Measurements from ENCODE around the gene NAGA.

Gene NAGA

DNA sequence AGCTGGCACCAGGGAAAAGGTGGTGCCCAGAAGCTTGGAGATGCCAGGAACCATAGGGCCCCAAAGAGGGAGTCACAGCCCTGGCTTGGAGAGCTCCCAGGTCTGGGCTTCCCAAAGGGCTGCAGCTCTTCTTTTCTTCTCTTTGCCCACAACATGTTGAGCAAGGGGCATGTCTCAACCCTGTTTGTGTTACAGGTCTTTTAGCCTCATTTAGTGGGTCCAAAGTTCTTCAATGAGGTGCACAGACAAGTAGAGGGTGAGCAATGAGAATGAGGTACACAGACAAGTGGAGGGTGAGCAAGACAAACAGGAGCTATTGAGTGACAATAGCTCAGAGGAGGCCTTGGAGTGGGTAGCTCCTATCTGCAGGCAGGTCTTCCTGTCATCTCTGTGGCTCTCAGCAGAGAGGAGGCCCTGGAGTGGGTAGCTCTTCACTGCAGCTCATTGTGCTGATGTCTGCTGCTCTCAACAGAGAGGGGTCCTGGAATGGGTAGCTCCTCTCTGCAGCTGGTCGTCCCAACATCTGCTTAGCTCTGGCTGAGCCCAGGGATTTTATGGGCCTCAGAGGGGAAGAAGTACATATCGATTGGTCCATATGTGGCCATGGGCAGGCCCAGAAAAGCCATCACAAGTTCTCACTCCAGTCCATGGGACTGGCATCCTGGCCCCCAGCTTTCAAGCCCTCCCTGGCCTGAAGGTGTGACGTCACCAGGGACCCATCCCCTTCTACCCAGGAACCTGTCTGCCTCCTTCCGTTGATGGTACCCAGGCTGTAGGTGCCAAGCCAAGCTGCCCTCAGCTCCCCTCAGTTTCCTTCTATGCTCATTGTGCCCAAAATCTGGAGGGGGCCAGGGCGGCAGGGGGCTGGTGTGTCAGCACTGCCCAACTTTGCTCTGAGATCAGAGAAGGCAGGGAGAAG lies 37.1 kb downstream of the NAGA start:
- H3K27me3 Mint-ChIP-seq, result no peaks in the 10 kb centered on the region
- H3K27ac Mint-ChIP-seq, result no peak overlapping the region
- DNase-seq, result no peak
- peaks cover 20% of the 10 kb centered on the region for H3K4me1 Mint-ChIP-seq (ENCODE audit: low read depth)
- H3K4me3 Mint-ChIP-seq, result no peak overlapping the region
- H3K36me3 Mint-ChIP-seq (ENCODE audit: low read depth), result peaks cover 6% of the 10 kb centered on the region
- peaks cover 14% of the 10 kb centered on the region for H3K9me3 Mint-ChIP-seq

DNA sequence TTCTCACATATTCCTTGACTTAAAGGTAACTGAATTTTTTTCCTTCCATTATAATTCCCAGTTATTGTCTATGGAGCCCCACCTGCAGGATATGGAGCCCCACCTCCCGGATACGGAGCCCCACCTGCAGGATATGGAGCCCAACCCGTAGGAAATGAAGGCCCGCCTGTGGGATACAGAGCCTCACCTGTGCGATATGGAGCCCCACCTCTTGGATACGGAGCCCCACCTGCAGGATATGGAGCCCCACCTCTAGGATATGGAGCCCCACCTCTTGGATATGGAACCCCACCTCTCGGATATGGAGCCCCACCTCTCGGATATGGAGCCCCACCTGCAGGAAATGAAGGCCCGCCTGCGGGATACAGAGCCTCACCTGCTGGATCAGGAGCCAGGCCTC lies 43.9 kb downstream of the NAGA start:
- Mint-ChIP-seq H3K4me1 (ENCODE audit: low read depth) (peaks cover 27% of the 10 kb centered on the region), H3K36me3 (ENCODE audit: low read depth) (no peaks in the 10 kb centered on the region), H3K27ac (no peak overlapping the region), H3K9me3 (no peaks in the 10 kb centered on the region), H3K4me3 (no peak overlapping the region), H3K27me3 (no peaks in the 10 kb centered on the region)
- DNase-seq, result no peak

DNA sequence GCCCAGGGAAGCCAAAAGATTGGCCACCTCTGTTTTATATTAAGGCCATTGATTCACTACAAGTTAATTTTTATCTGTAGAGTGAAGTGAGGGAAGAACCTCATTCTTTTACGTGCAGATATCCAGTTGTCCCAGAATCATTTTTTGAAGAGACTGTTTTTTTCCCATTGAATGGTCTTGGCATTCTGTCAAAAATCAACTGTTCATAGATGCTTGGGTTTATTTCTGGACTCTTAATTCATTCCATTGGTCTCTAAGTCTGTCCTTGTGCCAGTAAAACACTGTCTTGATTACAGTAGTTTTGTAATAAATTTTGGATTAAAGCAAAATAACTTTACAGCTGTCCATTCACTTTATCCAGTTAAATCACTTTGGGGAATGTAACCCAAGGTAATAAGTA lies 45.2 kb downstream of the NAGA start:
- Mint-ChIP-seq H3K27me3 (no peaks in the 10 kb centered on the region), H3K9me3 (no peaks in the 10 kb centered on the region), H3K4me1 (ENCODE audit: low read depth) (peaks cover 14% of the 10 kb centered on the region), H3K27ac (no peak overlapping the region), H3K4me3 (no peak overlapping the region), H3K36me3 (ENCODE audit: low read depth) (no peaks in the 10 kb centered on the region)
- DNase-seq, result no peak

DNA sequence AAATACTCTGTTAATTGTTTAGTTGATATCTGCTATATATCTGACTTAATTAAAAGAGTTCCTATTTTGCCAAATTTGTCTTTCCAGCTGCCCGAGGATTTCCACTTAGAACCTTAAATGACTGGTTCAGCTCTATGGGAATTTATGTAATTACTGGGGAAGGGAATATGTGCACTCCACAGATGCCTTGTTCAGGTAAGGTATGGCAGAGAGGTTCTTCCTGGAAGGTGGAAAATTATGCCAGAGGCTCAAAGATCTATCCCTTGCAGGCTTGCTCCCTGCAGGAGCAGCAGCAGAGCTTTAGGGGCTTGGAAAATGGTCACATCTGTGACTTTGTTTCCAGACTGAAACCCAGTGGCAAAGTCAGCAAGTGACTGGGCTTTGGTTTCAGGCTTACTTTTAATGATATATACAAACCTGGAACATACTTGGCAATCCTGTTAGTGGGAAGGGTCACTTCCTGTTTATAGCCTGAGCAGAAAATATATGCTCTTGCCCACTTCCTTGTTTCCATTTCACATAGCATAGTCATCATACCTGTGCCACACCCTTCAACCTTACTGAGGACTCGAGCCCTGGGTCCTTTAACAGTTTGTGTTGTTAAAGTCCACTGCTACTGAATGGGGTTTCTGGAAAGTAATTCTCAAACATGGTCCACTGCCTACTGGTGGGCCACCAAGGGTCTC lies 48.3 kb downstream of the NAGA start:
- Mint-ChIP-seq H3K27me3 (no peaks in the 10 kb centered on the region), H3K9me3 (no peaks in the 10 kb centered on the region), H3K27ac (peak overlapping the region; percentile 35), H3K4me1 (ENCODE audit: low read depth) (peaks cover 11% of the 10 kb centered on the region), H3K36me3 (ENCODE audit: low read depth) (no peaks in the 10 kb centered on the region), H3K4me3 (no peak overlapping the region)
- no peak for DNase-seq

DNA sequence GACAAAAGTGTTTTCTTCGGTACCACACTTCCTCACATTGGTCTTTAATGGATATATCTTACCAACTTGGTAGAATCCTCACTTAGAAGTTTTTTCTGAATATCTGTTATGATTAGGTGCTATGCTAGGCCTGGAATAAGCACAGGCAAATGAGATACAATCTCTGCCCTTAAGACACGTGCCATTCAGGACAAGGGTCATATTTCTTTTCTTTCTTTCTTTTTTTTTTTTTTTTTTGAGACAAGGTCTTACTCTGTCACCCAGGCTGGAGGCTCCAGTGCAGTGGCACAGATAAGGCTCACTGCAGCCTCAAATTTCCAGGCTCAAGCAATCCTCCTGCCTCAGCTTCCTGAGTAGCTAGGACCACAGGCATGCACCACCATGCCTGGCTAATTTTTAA lies 49.0 kb downstream of the NAGA start:
- Mint-ChIP-seq H3K4me1 (ENCODE audit: low read depth) (peaks cover 11% of the 10 kb centered on the region), H3K27me3 (no peaks in the 10 kb centered on the region), H3K9me3 (no peaks in the 10 kb centered on the region), H3K36me3 (ENCODE audit: low read depth) (no peaks in the 10 kb centered on the region), H3K27ac (no peak overlapping the region), H3K4me3 (no peak overlapping the region)
- no peak for DNase-seq

DNA sequence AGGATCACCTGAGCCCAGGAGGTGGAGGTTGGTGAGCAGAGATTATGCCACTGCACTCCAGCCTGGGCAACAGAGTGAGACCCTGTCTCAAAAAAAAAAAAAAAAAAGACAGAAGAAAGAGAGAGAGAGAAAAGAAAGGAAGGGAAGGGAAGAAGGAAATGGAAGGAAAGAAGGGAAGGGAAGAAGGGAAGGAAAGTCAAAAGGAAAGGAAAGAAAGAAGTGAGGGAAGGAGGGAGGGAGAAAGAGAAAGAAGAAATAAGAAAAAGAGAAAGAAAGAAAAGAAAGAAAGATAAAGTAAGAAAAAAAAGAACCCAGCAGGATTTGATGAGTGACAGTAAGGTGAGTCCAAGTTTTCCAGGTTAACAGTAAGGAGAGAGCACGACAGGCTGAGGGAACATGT lies 52.4 kb downstream of the NAGA start:
- Mint-ChIP-seq H3K27me3 (no peaks in the 10 kb centered on the region), H3K4me3 (no peak overlapping the region), H3K4me1 (ENCODE audit: low read depth) (peaks cover 10% of the 10 kb centered on the region), H3K27ac (no peak overlapping the region), H3K36me3 (ENCODE audit: low read depth) (no peaks in the 10 kb centered on the region), H3K9me3 (no peaks in the 10 kb centered on the region)
- no peak for DNase-seq

DNA sequence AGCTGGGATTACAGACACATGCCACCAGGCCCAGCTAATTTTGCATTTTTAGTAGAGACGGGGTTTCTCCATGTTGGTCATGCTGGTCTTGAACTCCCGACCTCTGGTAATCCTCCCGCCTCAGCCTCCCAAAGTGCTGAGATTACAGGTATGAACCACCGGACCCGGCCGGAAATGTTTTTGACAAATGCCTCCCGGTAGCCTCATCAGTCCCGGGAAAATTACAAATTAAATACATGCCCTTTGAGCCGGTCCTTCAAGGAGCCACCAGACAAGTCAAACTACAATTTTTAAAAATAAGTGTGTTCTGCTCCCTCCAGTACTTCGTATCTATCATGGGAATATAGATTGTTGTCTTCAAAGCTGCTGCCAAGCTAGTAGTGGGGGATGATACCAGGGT lies 54.5 kb downstream of the NAGA start:
- no peak overlapping the region for H3K27ac Mint-ChIP-seq
- H3K9me3 Mint-ChIP-seq, result peaks cover 6% of the 10 kb centered on the region
- no peaks in the 10 kb centered on the region for H3K27me3 Mint-ChIP-seq
- H3K4me1 Mint-ChIP-seq (ENCODE audit: low read depth), result no peaks in the 10 kb centered on the region
- no peaks in the 10 kb centered on the region for H3K36me3 Mint-ChIP-seq (ENCODE audit: low read depth)
- no peak overlapping the region for H3K4me3 Mint-ChIP-seq
- no peak for DNase-seq

DNA sequence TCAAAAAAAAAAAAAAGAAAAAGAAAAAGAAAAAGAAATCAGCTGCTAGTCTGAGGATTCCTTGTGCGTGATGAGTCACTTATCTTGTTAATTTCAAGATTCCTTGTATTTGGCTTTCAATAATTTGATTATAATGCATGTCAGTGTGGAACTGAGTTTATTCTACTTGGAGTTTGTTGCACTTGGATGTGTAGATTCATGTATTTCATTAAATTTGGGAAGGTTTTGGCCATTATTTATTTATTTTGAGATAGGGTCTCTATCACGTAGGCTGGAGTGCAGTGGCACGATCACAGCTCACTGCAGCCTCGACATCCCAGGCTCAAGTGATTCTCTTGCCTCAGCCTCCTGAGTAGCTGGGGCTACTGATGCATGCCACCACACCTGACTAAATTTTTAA lies 57.2 kb downstream of the NAGA start:
- DNase-seq, result no peak
- Mint-ChIP-seq H3K4me1 (ENCODE audit: low read depth) (no peaks in the 10 kb centered on the region), H3K27ac (no peak overlapping the region), H3K9me3 (peaks cover 20% of the 10 kb centered on the region), H3K36me3 (ENCODE audit: low read depth) (peaks cover 3% of the 10 kb centered on the region), H3K27me3 (peaks cover 5% of the 10 kb centered on the region), H3K4me3 (no peak overlapping the region)

DNA sequence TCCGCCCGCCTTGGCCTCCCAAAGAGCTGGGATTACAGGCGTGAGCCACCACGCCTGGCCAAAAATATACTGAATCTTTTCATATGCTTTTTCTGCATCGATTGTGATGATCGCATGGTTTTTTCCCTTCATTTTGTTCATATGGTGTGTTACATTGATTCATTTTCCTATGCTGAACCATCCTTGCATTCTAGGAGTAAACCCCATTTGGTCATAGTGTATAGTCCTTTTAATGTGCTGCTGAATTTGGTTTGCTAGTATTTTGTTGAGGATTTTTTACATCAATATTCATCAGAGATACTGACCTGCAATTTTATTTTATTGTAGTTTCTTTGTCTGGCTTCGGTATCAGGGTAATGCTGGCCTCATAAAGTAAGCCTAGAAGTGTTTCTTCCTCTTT lies 59.8 kb downstream of the NAGA start:
- H3K9me3 Mint-ChIP-seq, result peaks cover 23% of the 10 kb centered on the region
- peaks cover 3% of the 10 kb centered on the region for H3K36me3 Mint-ChIP-seq (ENCODE audit: low read depth)
- no peak overlapping the region for H3K4me3 Mint-ChIP-seq
- H3K27ac Mint-ChIP-seq, result no peak overlapping the region
- no peaks in the 10 kb centered on the region for H3K4me1 Mint-ChIP-seq (ENCODE audit: low read depth)
- H3K27me3 Mint-ChIP-seq, result peaks cover 8% of the 10 kb centered on the region
- no peak for DNase-seq
